ENCODE data around the gene ARRB2. TPM values are rescaled to one million over a fixed set of nuclear protein-coding genes. Genes with fewer than 3 reads are reported as not detected.

ARRB2 gene
- total and polyA plus RNA-seq, 2 of the 13 experiments (the other 11 are each of a cell fraction or from before 2014, with no cell fraction given), result 21.5 to 49.2 TPM

- TF ChIP-seq TOE1 (CRISPR knock-in tag; IDR thresholded peaks at IDR 0.05) (no peak), ZSCAN21 (CRISPR knock-in tag; IDR thresholded peaks at IDR 0.05; ENCODE audit: borderline replicate concordance) (peak; percentile 37; the same call in 1 of the 2 replicates), ZNF503 (CRISPR knock-in tag; IDR thresholded peaks at IDR 0.05) (no peak), ZMAT5 (CRISPR knock-in tag; IDR thresholded peaks at IDR 0.05; ENCODE audit: borderline replicate concordance, low read depth) (no peak), ZNF446 (CRISPR knock-in tag; IDR thresholded peaks at IDR 0.05) (peak; percentile 86; the same call in 1 of the 2 replicates), ZNF430 (CRISPR knock-in tag; IDR thresholded peaks at IDR 0.05) (no peak; the same call in 1 of the 2 replicates), ELF3 (CRISPR knock-in tag; IDR thresholded peaks at IDR 0.05) (no peak), ZNF12 (CRISPR knock-in tag; IDR thresholded peaks at IDR 0.05) (no peak), RAD51 (IDR thresholded peaks at IDR 0.05; ENCODE audit: borderline replicate concordance) (no peak), ZMYM4 (CRISPR knock-in tag; IDR thresholded peaks at IDR 0.05) (0 out of 2 replicates have a peak, but pooled peaks have one; percentile 17), PRDM15 (CRISPR knock-in tag; IDR thresholded peaks at IDR 0.05) (no peak), HNRNPK (IDR thresholded peaks at IDR 0.05; ENCODE audit: low read depth, low read length, poor library complexity, severe bottlenecking) (peak; percentile 55), SALL2 (CRISPR knock-in tag; IDR thresholded peaks at IDR 0.05) (peak; percentile 49; the same call in 1 of the 2 replicates), ZNF138 (CRISPR knock-in tag; IDR thresholded peaks at IDR 0.05; ENCODE audit: low read depth) (peak; percentile 74), POLR2G (IDR thresholded peaks at IDR 0.05; ENCODE audit: low read depth, low read length) (peak; percentile 35; the same call in 1 of the 2 replicates), YEATS4 (CRISPR knock-in tag; IDR thresholded peaks at IDR 0.05; ENCODE audit: borderline replicate concordance) (no peak), SRSF4 (IDR thresholded peaks at IDR 0.05; ENCODE audit: low read depth, low read length, poor library complexity, severe bottlenecking) (no peak), ATF2 (CRISPR knock-in tag; IDR thresholded peaks at IDR 0.05) (no peak)
Observed at GRCh38 chr17:4739122-4740024, 28.9 kb downstream of the ARRB2 start, which contains the start of the genes CXCL16 and ZMYND15 (continued).

All from HepG2 (cell line).